Measurements from ENCODE around the gene MACROD2.

DNA sequence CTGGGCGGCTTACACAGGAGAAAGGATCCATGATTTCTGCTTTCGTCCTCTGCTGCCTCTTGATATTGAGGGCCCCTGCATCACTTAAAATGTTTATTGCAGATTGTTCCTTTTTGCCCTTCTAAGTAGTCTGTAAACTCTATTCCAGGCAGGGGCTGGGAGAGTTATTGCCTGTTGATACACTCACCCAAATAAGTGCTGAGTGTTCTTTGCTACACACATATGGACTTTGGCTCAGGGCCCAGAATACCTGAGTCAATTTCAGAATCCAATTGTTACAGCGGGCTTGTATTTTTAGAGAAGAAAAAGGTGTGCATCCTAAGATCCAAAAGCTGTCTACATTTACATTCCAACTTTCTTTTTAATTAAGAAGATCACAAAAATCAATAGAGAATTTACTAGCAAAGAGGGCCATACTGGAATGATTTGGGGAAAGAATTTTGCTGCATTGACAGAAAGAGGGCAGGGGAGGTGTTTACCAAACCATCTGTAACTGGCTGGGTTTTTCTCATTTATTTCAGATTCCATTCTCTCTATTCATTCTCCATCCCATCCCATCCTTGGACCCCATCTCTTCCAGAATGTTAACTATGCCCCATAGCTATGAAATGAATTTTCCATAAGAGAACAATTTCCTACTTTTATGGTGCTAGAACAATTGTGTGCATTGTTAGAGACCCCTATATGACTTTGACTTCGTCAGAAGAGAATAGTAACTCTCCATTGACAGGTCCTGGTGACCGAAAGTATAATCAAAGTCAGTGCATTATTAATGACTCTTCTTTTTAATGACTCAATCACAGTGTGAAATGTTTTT lies 1302.0 kb downstream of the MACROD2 start:
- TF ChIP-seq YY1 (IDR thresholded peaks at IDR 0.05; ENCODE audit: insufficient read depth, insufficient read length) (no peak), ZNF274 (IDR thresholded peaks at IDR 0.05; ENCODE audit: low read depth, low read length) (no peak), SUZ12 (IDR thresholded peaks at IDR 0.05; ENCODE audit: extremely low read depth, insufficient read depth, insufficient read length) (no peak)
